ENCODE measurements around the gene UNC79. TPM values are rescaled to one million over a fixed set of nuclear protein-coding genes. Genes with fewer than 3 reads are reported as not detected.

Gene UNC79
- 1.1 TPM for total RNA-seq

DNA sequence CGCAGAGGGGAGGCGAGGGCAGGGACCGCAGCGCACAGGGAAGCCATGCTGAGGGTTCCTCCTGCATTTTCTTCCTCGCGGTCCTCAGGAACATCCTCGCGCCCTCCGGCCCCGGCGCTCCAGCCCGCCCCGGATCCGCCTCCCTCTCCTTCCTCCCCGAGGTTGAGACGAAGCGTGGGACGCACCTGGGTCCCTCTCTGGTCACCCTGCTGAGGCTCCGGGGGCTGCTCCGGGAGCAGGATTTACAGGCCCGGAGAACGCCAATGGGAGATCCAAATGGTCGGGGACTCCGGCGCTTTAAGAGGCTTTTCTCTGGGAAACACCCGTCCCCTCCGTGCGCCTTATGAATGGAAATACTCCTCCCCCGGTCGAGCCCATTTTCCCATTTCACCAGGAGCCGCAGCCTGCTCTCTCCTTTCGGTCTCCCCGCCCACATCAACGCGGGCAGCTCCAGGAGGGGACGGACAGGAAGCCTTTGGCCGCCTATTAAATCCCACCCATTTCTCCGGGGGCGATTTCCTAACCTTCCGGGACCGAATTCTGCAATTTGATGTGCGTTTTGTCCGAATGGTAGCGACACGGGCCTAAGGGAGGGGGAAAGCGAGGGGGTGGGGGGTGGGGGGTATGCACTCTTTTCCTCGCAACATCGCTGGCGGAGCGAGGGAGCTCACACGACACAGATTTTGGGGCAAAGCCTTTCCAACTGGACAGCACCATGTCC, at the start of gene UNC79:
TSS of gene UNC79 (plus strand) at position 625 of the 721 bp plus-strand sequence. CDS start at position 716, 91 bp downstream.

Small RNA genes lying within 50 kb of the gene (small RNA-seq; reads per million reads assigned to genes)
- gene RF00019 (ENCODE audit: low replicate concordance), result not detected
- not detected for gene RF02271 (ENCODE audit: low replicate concordance)
- not detected for gene RNU6-1258P (ENCODE audit: low replicate concordance)

Other genes with a start within 250 kb of the UNC79 start
- 52.5 TPM for gene MOAP1, start 246.0 kb upstream of the UNC79 start, total RNA-seq
- gene LYSET, start 245.6 kb upstream of the UNC79 start, total RNA-seq, result 13.0 TPM
- gene GON7, start 223.9 kb upstream of the UNC79 start, total RNA-seq, result 16.0 TPM
- gene UBR7, start 223.7 kb upstream of the UNC79 start, total RNA-seq, result 53.4 TPM
- 51.7 TPM for gene BTBD7, start 97.9 kb upstream of the UNC79 start, total RNA-seq
- gene COX8C, start 83.8 kb upstream of the UNC79 start, total RNA-seq, result not detected

Measured in metanephros (tissue), 2 donors.